Body of pancreas (tissue), 4 donors: ENCODE results near the gene ASPDH.

Experiments used
- POLR2A ChIP-seq, 3 donors: fragments of 450-650 bp; IDR thresholded peaks; one replicate each; pipeline ENCODE4 v1.6.1; 2016; ENCODE audit warnings: antibody characterized with exemption in 3 of 3, mild to moderate bottlenecking in 2 of 3
- TF ChIP-seq, protein P1 (sequence below), 7 experiments: fragments of 450-650 bp in 4 of 7; fragments of 200-600 bp in 3 of 7; sonication (generic) in 3 of 7; IDR thresholded peaks; one replicate each; pipeline ENCODE4 v1.5.1; 2016 to 2019; ENCODE audit warnings: antibody characterized with exemption in 7 of 7

DNA sequence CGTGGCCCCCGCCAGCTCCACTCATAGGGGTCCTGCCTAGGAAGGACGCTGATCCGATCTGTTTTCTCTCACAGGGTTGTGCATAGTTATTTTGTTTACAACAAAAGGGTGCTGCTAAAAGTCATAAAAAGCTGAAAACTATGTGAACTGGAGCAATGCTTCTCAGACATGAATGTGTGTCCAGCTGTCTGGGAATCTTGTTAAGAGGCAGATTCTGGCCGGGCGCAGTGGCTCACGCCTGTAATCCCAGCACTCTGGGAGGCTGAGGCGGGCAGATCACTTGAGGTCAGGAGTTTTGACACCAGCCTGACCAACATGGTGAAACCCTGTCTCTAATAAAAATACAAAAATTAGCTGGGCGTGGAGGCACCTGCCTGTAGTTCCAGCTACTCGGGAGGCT is 45.9 kb upstream of the ASPDH start:
- no peak for TF ChIP-seq POLR2A (IDR thresholded peaks at IDR 0.05)
- TF ChIP-seq, protein P1, sequence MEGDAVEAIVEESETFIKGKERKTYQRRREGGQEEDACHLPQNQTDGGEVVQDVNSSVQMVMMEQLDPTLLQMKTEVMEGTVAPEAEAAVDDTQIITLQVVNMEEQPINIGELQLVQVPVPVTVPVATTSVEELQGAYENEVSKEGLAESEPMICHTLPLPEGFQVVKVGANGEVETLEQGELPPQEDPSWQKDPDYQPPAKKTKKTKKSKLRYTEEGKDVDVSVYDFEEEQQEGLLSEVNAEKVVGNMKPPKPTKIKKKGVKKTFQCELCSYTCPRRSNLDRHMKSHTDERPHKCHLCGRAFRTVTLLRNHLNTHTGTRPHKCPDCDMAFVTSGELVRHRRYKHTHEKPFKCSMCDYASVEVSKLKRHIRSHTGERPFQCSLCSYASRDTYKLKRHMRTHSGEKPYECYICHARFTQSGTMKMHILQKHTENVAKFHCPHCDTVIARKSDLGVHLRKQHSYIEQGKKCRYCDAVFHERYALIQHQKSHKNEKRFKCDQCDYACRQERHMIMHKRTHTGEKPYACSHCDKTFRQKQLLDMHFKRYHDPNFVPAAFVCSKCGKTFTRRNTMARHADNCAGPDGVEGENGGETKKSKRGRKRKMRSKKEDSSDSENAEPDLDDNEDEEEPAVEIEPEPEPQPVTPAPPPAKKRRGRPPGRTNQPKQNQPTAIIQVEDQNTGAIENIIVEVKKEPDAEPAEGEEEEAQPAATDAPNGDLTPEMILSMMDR (IDR thresholded peaks at IDR 0.05), result no peak
